IPS-18c (cell line): ENCODE measurements around the gene HFM1.
"Not testable (repeated sequence)": the region's sequence is repeated elsewhere in the genome, so short reads cannot be mapped to it uniquely, and the experiment has no call there.

Experiments
- H3K4me3 ChIP-seq: 2 replicates; pipeline ENCODE4 v1.7.0; 2013; ENCODE audit warnings: low read depth, mild to moderate bottlenecking, low read length, moderate library complexity; ENCODE audit not compliant: insufficient read depth
- H3K9me3 ChIP-seq: one replicate; pipeline ENCODE4 v1.6.1; 2013; ENCODE audit warnings: mild to moderate bottlenecking, low read length, moderate library complexity; ENCODE audit not compliant: control insufficient read depth, insufficient read depth

HFM1 gene

GRCh38 chr1:91286259-91286961 lies 118.2 kb downstream of the HFM1 start:
- H3K4me3 ChIP-seq, H3K9me3 ChIP-seq: not testable (repeated sequence)

GRCh38 chr1:91283421-91283726 lies 121.3 kb downstream of the HFM1 start:
- H3K4me3 ChIP-seq = no peak overlapping the region

GRCh38 chr1:91282695-91283420 lies 121.8 kb downstream of the HFM1 start:
- Histone ChIP-seq H3K9me3 (no peaks in the 10 kb centered on the region), H3K4me3 (no peak overlapping the region)

More at GRCh38 chr1:91283421-91283726, 121.3 kb downstream of the HFM1 start:
- H3K9me3 ChIP-seq = no peaks in the 10 kb centered on the region

- Histone ChIP-seq H3K9me3 (no peaks in the 10 kb centered on the region), H3K4me3 (no peak overlapping the region)
These were observed 122.9 kb downstream of the HFM1 start for GRCh38 chr1:91281782-91282181.

GRCh38 chr1:91278754-91279153 lies 125.9 kb downstream of the HFM1 start:
- no peak overlapping the region for H3K4me3 ChIP-seq
- no peaks in the 10 kb centered on the region for H3K9me3 ChIP-seq

- H3K9me3 ChIP-seq = no peaks in the 10 kb centered on the region
- H3K4me3 ChIP-seq = no peak overlapping the region
These were observed 130.8 kb downstream of the HFM1 start for GRCh38 chr1:91273875-91274274.

- no peak overlapping the region for H3K4me3 ChIP-seq
These were observed 143.0 kb downstream of the HFM1 start for GRCh38 chr1:91261655-91262054.

GRCh38 chr1:91245435-91245834 lies 159.2 kb downstream of the HFM1 start:
- Histone ChIP-seq H3K4me3 (no peak overlapping the region), H3K9me3 (no peaks in the 10 kb centered on the region)

More at GRCh38 chr1:91261655-91262054, 143.0 kb downstream of the HFM1 start:
- no peaks in the 10 kb centered on the region for H3K9me3 ChIP-seq

- no peaks in the 10 kb centered on the region for H3K9me3 ChIP-seq
- no peak overlapping the region for H3K4me3 ChIP-seq
These were observed 159.9 kb downstream of the HFM1 start for GRCh38 chr1:91244737-91245136.

GRCh38 chr1:91243171-91243570 lies 161.5 kb downstream of the HFM1 start:
- H3K4me3 ChIP-seq = no peak overlapping the region
- no peaks in the 10 kb centered on the region for H3K9me3 ChIP-seq

GRCh38 chr1:91234181-91234580 lies 170.5 kb downstream of the HFM1 start:
- Histone ChIP-seq H3K4me3 (no peak overlapping the region), H3K9me3 (peaks cover 2% of the 10 kb centered on the region)

- Histone ChIP-seq H3K4me3 (no peak overlapping the region; the same call in 1 of the 2 replicates), H3K9me3 (peaks cover 5% of the 10 kb centered on the region)
These were observed 177.9 kb downstream of the HFM1 start for GRCh38 chr1:91226741-91227140.

GRCh38 chr1:91224878-91225277 lies 179.8 kb downstream of the HFM1 start:
- H3K9me3 ChIP-seq = peaks cover 6% of the 10 kb centered on the region
- no peak overlapping the region for H3K4me3 ChIP-seq

GRCh38 chr1:91221017-91221416 lies 183.6 kb downstream of the HFM1 start:
- no peak overlapping the region for H3K4me3 ChIP-seq
- peaks cover 6% of the 10 kb centered on the region for H3K9me3 ChIP-seq

- Histone ChIP-seq H3K9me3 (peaks cover 3% of the 10 kb centered on the region), H3K4me3 (no peak overlapping the region; the same call in 1 of the 2 replicates)
These were observed 186.7 kb downstream of the HFM1 start for GRCh38 chr1:91217911-91218310.
